Mucosa of descending colon (tissue), 3 donors: ENCODE data around the gene USP47. TPM values are rescaled to one million over a fixed set of nuclear protein-coding genes. Genes with fewer than 3 reads are reported as not detected.
A peak's percentile ranks its signal among the peaks of the same experiment; 100 is the strongest.

Experiments used
- ATAC-seq: fragments of 200-7000 bp; cut with Tn5 transposase; one replicate; pipeline ENCODE4 v1.9.1; 2020; ENCODE audit warnings: mild to moderate bottlenecking, moderate library complexity
- DNase-seq, 3 donors: peaks; one replicate each; pipeline ENCODE4 v3.0.0-alpha.2; 2020
- H3K36me3 ChIP-seq: fragments of 200-600 bp; one replicate; pipeline ENCODE4 v1.8.0; 2021; ENCODE audit warnings: low read depth, mild to moderate bottlenecking
- H3K4me1 ChIP-seq: fragments of 200-600 bp; one replicate; pipeline ENCODE4 v1.8.0; 2021; ENCODE audit warnings: low read depth, mild to moderate bottlenecking
- H3K4me3 ChIP-seq: fragments of 200-600 bp; one replicate; pipeline ENCODE4 v1.8.0; 2021; ENCODE audit warnings: mild to moderate bottlenecking
- H3K9me3 ChIP-seq: fragments of 200-600 bp; one replicate; pipeline ENCODE4 v1.8.0; 2021; ENCODE audit warnings: mild to moderate bottlenecking
- CTCF ChIP-seq: fragments of 200-600 bp; IDR thresholded peaks from one replicate; pipeline ENCODE4 v1.8.0; 2022; ENCODE audit warnings: antibody characterized with exemption, mild to moderate bottlenecking
- intact Hi-C, 2 donors: fragments of 100-400 bp; cut with DNase I in 1 of 2; cut with micrococcal nuclease in 1 of 2; formaldehyde crosslinking; loops; one replicate each; pipeline versions ENCODE4 v1.11.0 to v1.11.1; 2022; cut with DNase I, micrococcal nuclease
- total RNA-seq, 3 donors: library from RNA; stranded (reverse); fragmentation: NEBNext Ultra II Directional in 2 of 3; extraction: Animal tissue kit (Norgen Biotek cat#: 25700) in 2 of 3; gene quantifications; one replicate each; pipeline versions ENCODE4 v1.2.1 to v1.2.4, GENCODE V29; 2021 to 2023
- donor health status: DM: no; HTN: no; CAD: no; lungs with moderate emphysema.
- donor health status: DM: no; HTN: no; CAD: no.
- donor health status: DM: no; HTN: yes; CAD: no.

USP47 gene
- total RNA-seq, 3 donors from 2014 or later = 36.1 to 59.3 (median 39.1) TPM

- H3K4me3 ChIP-seq = no peak overlapping the region
- intact Hi-C loops = no loop called here
- no peak for TF ChIP-seq CTCF
- no peak for DNase-seq
- H3K36me3 ChIP-seq = no peaks in the 10 kb centered on the region
- ATAC-seq = peak; percentile 50
- no peaks in the 10 kb centered on the region for H3K9me3 ChIP-seq
- no peaks in the 10 kb centered on the region for H3K4me1 ChIP-seq
These were observed 153.8 kb downstream of the USP47 start for GRCh38 chr11:11995601-11996000.

- Histone ChIP-seq H3K4me3 (no peak overlapping the region), H3K36me3 (no peaks in the 10 kb centered on the region), H3K4me1 (no peaks in the 10 kb centered on the region), H3K9me3 (no peaks in the 10 kb centered on the region)
- TF ChIP-seq CTCF = no peak
- DNase-seq (no peak), ATAC-seq (no peak)
- intact Hi-C loops = no loop called here
These were observed 154.7 kb downstream of the USP47 start for GRCh38 chr11:11996321-11997048.

GRCh38 chr11:11997049-11997322 is 155.2 kb downstream of the USP47 start:
- TF ChIP-seq CTCF = no peak
- H3K4me3 ChIP-seq = no peak overlapping the region
- H3K36me3 ChIP-seq = no peaks in the 10 kb centered on the region
- H3K9me3 ChIP-seq = no peaks in the 10 kb centered on the region
- DNase-seq (no peak), ATAC-seq (no peak)
- intact Hi-C loops = no loop called here
- H3K4me1 ChIP-seq = no peaks in the 10 kb centered on the region

GRCh38 chr11:11998091-11998781 is 156.5 kb downstream of the USP47 start:
- ATAC-seq (peak; percentile 43), DNase-seq (no peak)
- Histone ChIP-seq H3K4me3 (no peak overlapping the region), H3K4me1 (no peaks in the 10 kb centered on the region), H3K9me3 (no peaks in the 10 kb centered on the region), H3K36me3 (no peaks in the 10 kb centered on the region)
- no peak for TF ChIP-seq CTCF
- intact Hi-C loops = no loop called here

- H3K36me3 ChIP-seq = no peaks in the 10 kb centered on the region
- no peaks in the 10 kb centered on the region for H3K9me3 ChIP-seq
- intact Hi-C loops = no loop called here
- no peak overlapping the region for H3K4me3 ChIP-seq
- ATAC-seq = no peak
- no peak for TF ChIP-seq CTCF
- no peak for DNase-seq
- no peaks in the 10 kb centered on the region for H3K4me1 ChIP-seq
These were observed 159.4 kb downstream of the USP47 start for GRCh38 chr11:12001186-12001585.
